ENCODE results near the gene UBQLN1.
"Not testable (repeated sequence)": the region's sequence is repeated elsewhere in the genome, so short reads cannot be mapped to it uniquely, and the experiment has no call there.

UBQLN1 gene

DNA sequence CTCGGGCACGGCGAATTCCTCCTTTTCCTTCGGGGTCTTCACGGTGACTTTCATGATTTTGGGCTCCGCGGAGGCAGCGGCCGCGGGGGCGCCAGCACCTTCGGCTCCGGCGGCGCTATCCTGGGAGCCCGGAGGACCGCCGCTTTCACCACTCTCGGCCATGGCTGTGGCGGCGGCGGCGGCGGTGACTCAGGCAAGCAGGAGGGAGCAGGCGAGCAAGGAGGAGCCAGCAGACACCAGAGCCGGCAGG, 315 bp downstream of the UBQLN1 start:
- Mint-ChIP-seq H3K27ac (peak overlapping the region; percentile 99), H3K9me3 (no peaks in the 10 kb centered on the region), H3K4me1 (ENCODE audit: low read depth) (peaks cover 31% of the 10 kb centered on the region), H3K27me3 (ENCODE audit: low read depth) (no peaks in the 10 kb centered on the region), H3K36me3 (ENCODE audit: low read depth) (peaks cover 19% of the 10 kb centered on the region), H3K4me3 (peak overlapping the region; percentile 86)
- DNase-seq (ENCODE audit: low spot score), result no peak

DNA sequence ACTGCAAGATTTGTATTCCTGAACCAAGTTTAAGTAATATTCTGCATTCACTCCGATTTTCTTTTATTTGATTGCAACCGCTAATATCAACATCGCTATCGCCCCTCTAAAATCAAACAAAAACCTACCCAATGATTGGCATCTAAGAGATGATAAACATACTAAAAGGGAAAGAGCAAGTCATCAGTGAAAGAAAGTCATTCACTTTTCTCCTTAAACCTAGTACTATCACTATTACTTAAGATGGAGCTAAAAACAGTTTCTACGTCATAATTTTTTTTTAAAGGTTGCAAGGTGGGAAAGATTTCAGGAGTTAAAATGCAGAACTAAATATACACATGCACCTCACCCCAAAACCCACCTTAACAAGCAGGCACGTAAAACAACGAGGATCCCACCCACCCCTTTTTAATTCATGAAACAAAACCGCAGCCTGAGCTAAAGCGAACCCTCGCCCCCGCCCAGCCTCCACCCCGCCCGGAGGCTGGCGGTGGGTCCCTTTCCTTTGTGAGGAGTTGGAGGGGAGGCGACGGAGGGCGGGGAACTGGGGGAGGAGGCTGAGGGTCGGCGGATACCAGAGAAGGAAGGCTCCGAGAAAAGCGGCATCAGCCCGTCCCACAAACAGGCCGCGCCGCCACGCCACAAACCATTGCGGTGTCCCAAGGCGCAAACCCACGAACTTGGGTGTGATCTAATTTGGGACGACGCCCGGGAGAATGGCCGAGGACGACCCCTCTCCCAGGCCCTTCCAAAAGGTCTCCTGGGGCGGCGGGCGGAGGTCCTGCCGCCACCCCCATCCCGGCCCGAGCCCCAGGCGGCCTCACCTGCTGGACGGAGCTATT, 861 bp downstream of the UBQLN1 start:
- Mint-ChIP-seq H3K36me3 (ENCODE audit: low read depth) (peaks cover 19% of the 10 kb centered on the region), H3K27ac (peak overlapping the region; percentile 99), H3K27me3 (ENCODE audit: low read depth) (no peaks in the 10 kb centered on the region), H3K9me3 (no peaks in the 10 kb centered on the region), H3K4me1 (ENCODE audit: low read depth) (peaks cover 33% of the 10 kb centered on the region), H3K4me3 (peak overlapping the region; percentile 86)
- peak; percentile 61 for DNase-seq (ENCODE audit: low spot score)

DNA sequence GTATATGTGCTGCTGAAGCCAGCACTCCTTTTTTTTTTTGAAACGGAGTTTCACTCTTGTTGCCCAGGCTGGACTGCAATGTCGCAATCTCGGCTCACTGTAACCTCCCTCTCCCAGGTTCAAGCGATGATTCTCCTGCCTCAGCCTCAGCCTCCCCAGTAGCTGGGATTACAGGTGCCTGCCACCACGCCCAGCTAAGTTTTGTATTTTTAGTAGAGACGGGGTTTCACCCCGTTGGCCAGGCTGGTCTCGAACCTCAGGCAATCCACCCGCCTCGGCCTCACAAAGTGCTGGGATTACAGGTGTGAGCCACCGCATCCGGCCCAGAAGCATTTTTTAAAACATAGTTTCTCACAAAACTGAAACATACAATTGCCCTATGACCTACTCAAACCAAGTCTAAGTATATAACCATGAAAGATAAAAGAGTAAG, 2.5 kb downstream of the UBQLN1 start:
- peaks cover 43% of the 10 kb centered on the region for H3K4me1 Mint-ChIP-seq (ENCODE audit: low read depth)
- peaks cover 21% of the 10 kb centered on the region for H3K36me3 Mint-ChIP-seq (ENCODE audit: low read depth)
- H3K27ac Mint-ChIP-seq, result peak overlapping the region; percentile 99
- H3K9me3 Mint-ChIP-seq; H3K27me3 Mint-ChIP-seq (ENCODE audit: low read depth); DNase-seq (ENCODE audit: low spot score): not testable (repeated sequence)
- peak overlapping the region; percentile 86 for H3K4me3 Mint-ChIP-seq

DNA sequence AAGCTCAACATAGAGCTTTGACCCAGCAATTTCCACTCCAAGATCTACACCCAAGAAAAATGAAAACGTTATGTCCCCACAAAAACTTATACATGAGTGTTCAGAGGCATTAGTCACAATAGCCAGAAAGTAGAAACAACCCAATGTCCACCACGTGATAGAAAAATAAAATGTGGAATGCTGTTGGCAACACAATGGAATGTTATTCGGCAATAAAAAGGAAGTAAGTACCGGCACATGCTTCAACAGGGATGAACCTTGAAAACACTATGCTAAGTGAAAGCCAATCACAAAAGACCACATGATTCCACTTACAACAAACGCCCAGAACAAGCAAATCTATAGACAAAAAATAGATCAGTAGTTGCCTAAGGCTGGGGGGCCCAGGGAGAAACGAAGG, 6.0 kb downstream of the UBQLN1 start:
- DNase-seq (ENCODE audit: low spot score), result no peak
- H3K9me3 Mint-ChIP-seq, result no peaks in the 10 kb centered on the region
- H3K27me3 Mint-ChIP-seq (ENCODE audit: low read depth), result no peaks in the 10 kb centered on the region
- peaks cover 21% of the 10 kb centered on the region for H3K36me3 Mint-ChIP-seq (ENCODE audit: low read depth)
- peak overlapping the region; percentile 28 for H3K27ac Mint-ChIP-seq
- H3K4me1 Mint-ChIP-seq (ENCODE audit: low read depth), result peaks cover 44% of the 10 kb centered on the region
- no peak overlapping the region for H3K4me3 Mint-ChIP-seq

DNA sequence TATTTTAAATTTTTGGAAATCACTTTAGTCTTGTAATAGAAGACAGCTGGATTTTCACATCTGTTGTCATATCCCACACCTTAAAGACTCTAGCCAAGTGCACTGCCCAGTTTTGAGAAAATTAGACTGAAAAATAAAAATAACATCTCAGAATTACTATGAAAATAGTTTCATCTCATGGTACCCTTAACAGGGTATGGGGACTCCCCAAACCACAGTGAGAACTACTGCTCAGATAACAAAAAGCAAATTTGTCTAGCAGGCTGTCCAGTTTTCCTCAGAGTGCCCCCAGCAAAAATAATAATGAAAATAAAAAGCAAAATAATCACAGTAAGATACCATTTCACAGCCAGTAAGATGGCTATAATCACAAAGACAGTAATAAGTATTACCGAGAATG, 6.5 kb downstream of the UBQLN1 start:
- Mint-ChIP-seq H3K4me1 (ENCODE audit: low read depth) (peaks cover 40% of the 10 kb centered on the region), H3K36me3 (ENCODE audit: low read depth) (peaks cover 18% of the 10 kb centered on the region), H3K9me3 (no peaks in the 10 kb centered on the region), H3K4me3 (no peak overlapping the region), H3K27me3 (ENCODE audit: low read depth) (no peaks in the 10 kb centered on the region), H3K27ac (no peak overlapping the region)
- DNase-seq (ENCODE audit: low spot score), result no peak

DNA sequence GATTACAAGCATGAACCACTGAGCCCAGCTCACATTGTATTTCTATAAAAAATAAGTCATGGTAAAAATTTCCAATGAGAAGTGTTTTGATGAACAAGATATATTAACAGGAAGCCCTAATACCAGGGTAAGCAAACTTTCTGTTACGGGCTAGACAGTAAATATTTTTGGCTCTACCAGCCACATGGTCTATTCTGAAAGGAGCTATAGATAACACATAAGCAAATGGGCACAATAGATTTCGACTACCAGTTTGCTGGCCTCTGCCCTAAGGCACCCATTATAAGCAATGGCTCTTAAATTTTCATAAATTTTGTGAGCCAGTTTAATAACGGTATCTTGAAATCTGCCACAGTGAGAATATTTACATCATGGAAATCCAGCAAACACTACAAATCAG, 8.1 kb downstream of the UBQLN1 start:
- H3K4me1 Mint-ChIP-seq (ENCODE audit: low read depth), result peaks cover 33% of the 10 kb centered on the region
- no peak overlapping the region for H3K4me3 Mint-ChIP-seq
- H3K27ac Mint-ChIP-seq, result no peak overlapping the region
- H3K9me3 Mint-ChIP-seq, result no peaks in the 10 kb centered on the region
- H3K27me3 Mint-ChIP-seq (ENCODE audit: low read depth), result no peaks in the 10 kb centered on the region
- DNase-seq (ENCODE audit: low spot score), result no peak
- peaks cover 7% of the 10 kb centered on the region for H3K36me3 Mint-ChIP-seq (ENCODE audit: low read depth)

DNA sequence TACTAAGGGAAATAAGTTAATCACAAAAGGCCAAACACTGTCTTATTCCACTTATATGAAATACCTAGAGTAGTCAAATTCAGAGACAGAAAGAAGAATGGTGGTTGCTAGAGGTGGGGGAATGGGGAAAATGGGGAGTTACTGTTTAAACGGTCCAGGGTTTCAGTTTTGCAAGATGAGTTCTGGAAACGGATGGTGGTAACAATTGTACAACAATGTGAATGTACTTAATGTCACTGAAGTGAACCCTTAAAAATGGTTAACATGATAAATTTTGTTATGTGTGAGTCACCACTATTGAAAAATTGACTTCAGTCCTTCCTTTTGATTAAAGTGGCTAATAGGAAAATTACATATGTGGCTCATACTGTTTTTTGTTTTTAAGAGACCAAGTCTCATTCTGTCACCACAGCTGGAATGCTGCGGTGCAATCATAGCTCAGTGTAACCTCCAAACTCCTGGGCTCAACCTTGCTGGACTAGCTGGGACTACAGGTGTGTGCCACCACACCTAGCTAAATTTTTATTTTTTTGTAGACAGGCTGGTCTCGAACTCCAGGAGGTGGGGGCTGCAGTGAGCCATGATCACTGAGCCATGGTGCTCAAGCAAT, 8.7 kb downstream of the UBQLN1 start:
- Mint-ChIP-seq H3K36me3 (ENCODE audit: low read depth) (peaks cover 7% of the 10 kb centered on the region), H3K9me3 (no peaks in the 10 kb centered on the region), H3K27me3 (ENCODE audit: low read depth) (no peaks in the 10 kb centered on the region), H3K4me3 (no peak overlapping the region), H3K27ac (no peak overlapping the region), H3K4me1 (ENCODE audit: low read depth) (peaks cover 34% of the 10 kb centered on the region)
- no peak for DNase-seq (ENCODE audit: low spot score)

DNA sequence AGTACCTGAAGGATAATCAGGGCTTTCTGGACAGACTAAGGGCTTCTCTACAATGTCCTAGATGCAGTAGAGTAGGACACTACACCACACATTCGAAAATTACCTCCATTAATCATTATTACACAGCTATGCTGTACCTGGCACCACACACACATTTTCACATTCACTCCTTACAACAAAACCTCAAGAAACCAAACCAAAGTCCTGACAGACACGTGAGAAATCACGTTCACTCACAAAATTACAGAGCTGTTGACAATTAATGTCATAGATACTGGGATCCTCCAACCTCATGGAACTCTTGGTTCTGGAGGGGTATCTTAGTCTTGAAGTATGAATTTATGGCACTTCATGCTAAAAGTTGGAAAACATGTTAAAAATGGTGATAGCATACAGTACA, 16.3 kb downstream of the UBQLN1 start:
- peaks cover 8% of the 10 kb centered on the region for H3K36me3 Mint-ChIP-seq (ENCODE audit: low read depth)
- H3K4me3 Mint-ChIP-seq, result no peak overlapping the region
- no peaks in the 10 kb centered on the region for H3K9me3 Mint-ChIP-seq
- H3K4me1 Mint-ChIP-seq (ENCODE audit: low read depth), result peaks cover 48% of the 10 kb centered on the region
- no peaks in the 10 kb centered on the region for H3K27me3 Mint-ChIP-seq (ENCODE audit: low read depth)
- DNase-seq (ENCODE audit: low spot score), result no peak
- no peak overlapping the region for H3K27ac Mint-ChIP-seq

DNA sequence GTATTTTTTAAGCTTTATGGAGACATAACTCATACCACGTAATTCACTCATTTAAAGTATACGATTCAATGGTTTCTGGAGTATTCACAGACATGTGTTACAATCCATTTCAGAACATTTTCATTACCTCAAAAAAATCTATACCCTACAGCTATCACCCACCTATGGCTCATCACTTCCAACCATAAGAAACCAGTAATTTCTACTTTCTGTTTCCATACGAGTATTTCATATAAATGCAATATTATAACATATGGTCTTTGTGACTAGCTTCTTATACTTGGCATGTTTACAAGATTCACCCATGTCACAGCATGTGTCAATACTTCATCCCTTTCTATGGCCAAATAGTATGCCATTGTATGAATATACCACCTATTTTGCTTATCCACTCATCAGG, 18.8 kb downstream of the UBQLN1 start:
- Mint-ChIP-seq H3K4me3 (no peak overlapping the region), H3K27ac (no peak overlapping the region), H3K9me3 (no peaks in the 10 kb centered on the region), H3K36me3 (ENCODE audit: low read depth) (peaks cover 9% of the 10 kb centered on the region), H3K4me1 (ENCODE audit: low read depth) (peaks cover 42% of the 10 kb centered on the region), H3K27me3 (ENCODE audit: low read depth) (no peaks in the 10 kb centered on the region)
- DNase-seq (ENCODE audit: low spot score), result no peak

DNA sequence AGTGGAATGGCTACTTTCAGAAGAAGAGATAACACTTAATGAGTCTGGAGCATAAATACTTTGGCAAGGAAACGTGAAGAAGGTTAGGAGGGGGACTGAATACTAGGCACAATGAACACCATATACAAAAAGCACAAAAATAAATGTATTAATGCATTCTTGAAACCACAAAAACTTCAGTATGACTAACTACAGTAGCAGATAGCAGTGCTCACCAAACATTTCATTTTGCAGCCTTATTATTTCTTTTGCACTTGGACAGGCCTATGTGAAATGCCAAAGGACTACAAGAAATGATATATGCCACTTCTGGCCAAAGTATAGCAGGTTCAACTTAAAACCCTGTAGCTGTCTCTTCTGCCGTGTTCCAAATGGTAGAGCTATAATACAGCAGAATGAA, 26.3 kb downstream of the UBQLN1 start:
- Mint-ChIP-seq H3K27me3 (ENCODE audit: low read depth) (no peaks in the 10 kb centered on the region), H3K27ac (no peak overlapping the region), H3K9me3 (no peaks in the 10 kb centered on the region), H3K4me3 (no peak overlapping the region), H3K36me3 (ENCODE audit: low read depth) (peaks cover 50% of the 10 kb centered on the region), H3K4me1 (ENCODE audit: low read depth) (peaks cover 23% of the 10 kb centered on the region)
- no peak for DNase-seq (ENCODE audit: low spot score)

DNA sequence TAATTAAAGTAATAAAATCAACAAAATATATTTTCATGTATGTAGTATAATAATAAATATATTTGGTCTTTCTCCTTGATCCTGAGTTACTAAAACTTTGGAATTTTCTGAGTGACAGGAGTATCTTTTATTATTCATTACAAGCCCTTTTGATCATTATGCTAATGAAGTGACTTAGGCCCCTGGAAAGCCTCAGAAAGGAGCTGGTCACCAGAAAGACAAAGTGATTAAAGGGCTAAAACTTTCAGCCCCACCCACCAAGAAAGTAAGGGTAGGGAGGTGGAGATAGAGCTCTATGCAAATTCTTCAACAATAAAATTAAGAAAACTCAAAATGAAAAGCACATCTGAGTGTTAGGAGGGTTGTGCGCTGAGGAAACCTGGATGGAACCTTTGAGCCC, 27.5 kb downstream of the UBQLN1 start:
- Mint-ChIP-seq H3K4me1 (ENCODE audit: low read depth) (peaks cover 25% of the 10 kb centered on the region), H3K27ac (no peak overlapping the region), H3K36me3 (ENCODE audit: low read depth) (peaks cover 56% of the 10 kb centered on the region), H3K4me3 (no peak overlapping the region), H3K9me3 (no peaks in the 10 kb centered on the region), H3K27me3 (ENCODE audit: low read depth) (no peaks in the 10 kb centered on the region)
- no peak for DNase-seq (ENCODE audit: low spot score)

DNA sequence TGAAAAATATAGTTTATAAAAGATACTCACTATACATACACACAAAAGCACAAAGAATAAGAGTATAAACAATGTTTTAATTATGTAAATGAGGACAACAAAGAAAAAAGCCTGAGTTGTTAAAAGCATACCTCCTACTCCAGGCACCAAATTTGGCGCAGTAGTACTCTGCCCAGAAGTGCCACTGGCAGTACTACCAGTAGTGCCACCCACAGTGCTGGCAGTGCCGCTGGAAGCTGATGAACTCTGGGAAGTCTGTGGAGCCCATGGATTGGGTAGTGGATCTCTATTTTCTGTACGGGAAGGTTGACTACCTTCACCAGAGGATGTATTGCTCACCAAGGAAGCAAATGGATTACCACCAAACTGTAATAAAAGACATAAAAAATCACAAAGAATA, 30.2 kb downstream of the UBQLN1 start:
- H3K27me3 Mint-ChIP-seq (ENCODE audit: low read depth), result no peaks in the 10 kb centered on the region
- H3K9me3 Mint-ChIP-seq, result no peaks in the 10 kb centered on the region
- peaks cover 25% of the 10 kb centered on the region for H3K4me1 Mint-ChIP-seq (ENCODE audit: low read depth)
- no peak for DNase-seq (ENCODE audit: low spot score)
- peaks cover 62% of the 10 kb centered on the region for H3K36me3 Mint-ChIP-seq (ENCODE audit: low read depth)
- no peak overlapping the region for H3K27ac Mint-ChIP-seq
- H3K4me3 Mint-ChIP-seq, result no peak overlapping the region

DNA sequence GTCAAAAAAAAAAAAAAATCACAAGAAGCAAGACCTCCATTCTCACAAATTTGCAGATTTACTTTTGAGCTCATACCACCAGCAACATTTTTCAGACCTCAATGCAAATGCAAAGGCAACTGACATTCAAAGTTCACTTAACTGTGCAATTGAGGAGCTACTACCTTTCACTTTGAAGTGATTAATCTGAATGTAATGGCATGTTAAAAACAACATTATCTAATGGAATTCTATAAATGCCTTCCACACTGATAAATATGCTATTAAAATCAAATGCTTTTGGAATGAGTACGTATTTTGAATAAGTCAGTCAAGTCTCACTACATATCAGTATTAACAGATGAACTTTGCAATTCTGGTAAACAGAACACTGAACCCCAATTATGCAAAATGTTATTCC, 32.3 kb downstream of the UBQLN1 start:
- Mint-ChIP-seq H3K36me3 (ENCODE audit: low read depth) (peaks cover 63% of the 10 kb centered on the region), H3K27ac (no peak overlapping the region), H3K4me1 (ENCODE audit: low read depth) (peaks cover 8% of the 10 kb centered on the region), H3K27me3 (ENCODE audit: low read depth) (no peaks in the 10 kb centered on the region), H3K9me3 (no peaks in the 10 kb centered on the region), H3K4me3 (no peak overlapping the region)
- no peak for DNase-seq (ENCODE audit: low spot score)

DNA sequence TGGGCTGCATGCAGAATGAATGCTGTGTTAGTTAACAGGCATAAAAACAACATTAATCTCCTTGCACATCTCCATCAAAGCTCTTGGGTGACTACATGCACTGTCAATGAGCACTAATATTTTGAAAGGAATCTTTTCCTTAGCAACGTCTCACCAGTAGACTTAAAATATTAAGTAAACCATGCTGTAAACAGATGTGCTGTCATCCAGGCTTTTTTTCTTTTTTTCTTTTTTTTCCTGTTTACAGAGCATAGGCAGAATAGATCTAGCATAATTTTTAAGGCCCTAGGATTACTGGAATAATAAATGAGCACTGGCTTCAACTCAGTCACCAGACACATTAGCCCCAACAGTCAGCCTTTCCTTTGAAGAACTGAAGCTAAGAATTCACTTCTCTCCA, 36.3 kb downstream of the UBQLN1 start:
- Mint-ChIP-seq H3K27ac (no peak overlapping the region), H3K4me1 (ENCODE audit: low read depth) (peaks cover 2% of the 10 kb centered on the region), H3K27me3 (ENCODE audit: low read depth) (no peaks in the 10 kb centered on the region), H3K9me3 (no peaks in the 10 kb centered on the region), H3K4me3 (no peak overlapping the region), H3K36me3 (ENCODE audit: low read depth) (peaks cover 55% of the 10 kb centered on the region)
- no peak for DNase-seq (ENCODE audit: low spot score)

DNA sequence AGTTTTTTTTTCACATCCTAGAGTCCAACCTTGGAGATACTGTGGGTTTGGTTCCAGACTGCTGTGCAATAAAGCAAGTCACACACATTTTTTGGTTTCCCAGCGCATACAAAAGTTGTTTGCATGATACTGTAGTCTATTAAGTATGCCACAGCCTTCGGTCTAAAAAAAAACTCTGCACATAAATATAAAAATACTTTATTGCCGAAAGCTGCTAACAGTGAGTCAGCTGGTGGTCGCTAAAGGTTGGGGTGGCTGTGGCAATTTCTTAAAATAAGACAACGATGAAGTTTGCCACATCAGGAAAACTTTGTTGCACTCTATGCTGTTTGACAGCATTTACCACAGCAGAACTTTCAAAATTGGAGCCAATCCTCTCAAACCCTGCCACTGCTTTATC, 37.4 kb downstream of the UBQLN1 start:
- peaks cover 60% of the 10 kb centered on the region for H3K36me3 Mint-ChIP-seq (ENCODE audit: low read depth)
- DNase-seq (ENCODE audit: low spot score), result no peak
- peaks cover 1% of the 10 kb centered on the region for H3K4me1 Mint-ChIP-seq (ENCODE audit: low read depth)
- H3K27me3 Mint-ChIP-seq (ENCODE audit: low read depth), result no peaks in the 10 kb centered on the region
- H3K27ac Mint-ChIP-seq, result no peak overlapping the region
- H3K4me3 Mint-ChIP-seq, result no peak overlapping the region
- H3K9me3 Mint-ChIP-seq, result no peaks in the 10 kb centered on the region
